Measurements from ENCODE around the gene KRAS.

Gene KRAS

GRCh38 chr12:25207846-25208245 lies 42.9 kb downstream of the KRAS start:
- H3K4me3 ChIP-seq (ENCODE audit: low read depth, low read length), result no peak overlapping the region
- no peak for DNase-seq (ENCODE audit: low read depth)
- TF ChIP-seq CTCF (IDR thresholded peaks at IDR 0.05; ENCODE audit: insufficient read depth, low read depth, low read length, missing control alignments), result no peak

GRCh38 chr12:25207411-25207810 lies 43.3 kb downstream of the KRAS start:
- H3K4me3 ChIP-seq (ENCODE audit: low read depth, low read length), result no peak overlapping the region
- TF ChIP-seq CTCF (IDR thresholded peaks at IDR 0.05; ENCODE audit: insufficient read depth, low read depth, low read length, missing control alignments), result no peak
- DNase-seq (ENCODE audit: low read depth), result no peak

- H3K4me3 ChIP-seq (ENCODE audit: low read depth, low read length), result no peak overlapping the region
- no peak for DNase-seq (ENCODE audit: low read depth)
- TF ChIP-seq CTCF (IDR thresholded peaks at IDR 0.05; ENCODE audit: insufficient read depth, low read depth, low read length, missing control alignments), result no peak
These were observed 48.6 kb downstream of the KRAS start for GRCh38 chr12:25202137-25202536.

- no peak for TF ChIP-seq CTCF (IDR thresholded peaks at IDR 0.05; ENCODE audit: insufficient read depth, low read depth, low read length, missing control alignments)
- H3K4me3 ChIP-seq (ENCODE audit: low read depth, low read length), result no peak overlapping the region
- DNase-seq (ENCODE audit: low read depth), result no peak
These were observed 50.0 kb downstream of the KRAS start for GRCh38 chr12:25200703-25201102.

- TF ChIP-seq CTCF (IDR thresholded peaks at IDR 0.05; ENCODE audit: insufficient read depth, low read depth, low read length, missing control alignments), result no peak
- DNase-seq (ENCODE audit: low read depth), result no peak
These were observed 53.1 kb downstream of the KRAS start for GRCh38 chr12:25197608-25198007.

GRCh38 chr12:25195056-25195971 lies 55.4 kb downstream of the KRAS start, which contains the start of the genes DNAI7 and ETFRF1:
DNAI7 (minus strand) TSS chr12:25195160; CDS start chr12:25195078, 82 bp downstream.
ETFRF1 (plus strand) TSS chr12:25195237; CDS start chr12:25203957, 8,720 bp downstream.
- no peak for TF ChIP-seq CTCF (IDR thresholded peaks at IDR 0.05; ENCODE audit: insufficient read depth, low read depth, low read length, missing control alignments)
- DNase-seq (ENCODE audit: low read depth), result peak; percentile 97
- peak within 1 kb of the TSS; percentile 85 for H3K4me3 ChIP-seq (ENCODE audit: low read depth, low read length)

More at GRCh38 chr12:25197608-25198007, 53.1 kb downstream of the KRAS start:
- no peak overlapping the region for H3K4me3 ChIP-seq (ENCODE audit: low read depth, low read length)
